ENCODE results near the gene ZNF777.
"Not testable (repeated sequence)": the region's sequence is repeated elsewhere in the genome, so short reads cannot be mapped to it uniquely, and the experiment has no call there.

ZNF777 gene

GRCh38 chr7:149413083-149413482 is 47.8 kb downstream of the ZNF777 start:
- not testable (repeated sequence) for DNase-seq

GRCh38 chr7:149409895-149410294 is 51.0 kb downstream of the ZNF777 start:
- no peak for DNase-seq

- DNase-seq = no peak
These were observed 56.0 kb downstream of the ZNF777 start for GRCh38 chr7:149404825-149405224.

GRCh38 chr7:149404396-149404795 is 56.5 kb downstream of the ZNF777 start:
- no peak for DNase-seq

- no peak for DNase-seq
These were observed 62.6 kb downstream of the ZNF777 start for GRCh38 chr7:149398195-149398820.

DNA sequence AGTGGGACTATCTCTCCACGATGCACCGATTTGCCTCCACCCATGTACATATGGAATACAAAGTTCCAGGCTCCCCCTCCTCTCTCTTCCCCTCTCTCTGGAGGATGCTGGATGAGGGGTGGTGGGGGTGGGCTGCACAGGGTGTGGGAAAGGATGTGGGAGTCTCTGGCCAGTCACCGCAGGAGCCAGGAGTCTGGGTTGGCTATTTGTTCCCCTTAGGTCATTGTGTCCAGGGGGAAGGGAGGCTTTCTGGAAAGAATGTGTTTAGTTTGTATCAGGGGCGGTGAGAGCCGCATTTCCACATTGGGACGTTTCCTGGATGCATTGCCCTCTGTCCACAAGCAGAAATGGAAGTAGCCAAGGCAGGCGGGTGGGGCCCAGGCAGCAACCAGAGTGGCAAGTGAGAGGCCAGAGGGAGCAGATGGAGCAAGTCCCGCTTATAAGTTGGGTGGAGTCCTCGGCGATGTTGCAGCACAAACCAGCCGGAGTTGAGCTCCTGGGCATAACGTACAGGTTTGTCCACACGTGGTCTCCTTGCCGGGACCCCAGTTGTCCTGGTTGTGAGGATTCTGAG is 63.3 kb downstream of the ZNF777 start:
- DNase-seq = no peak

DNA sequence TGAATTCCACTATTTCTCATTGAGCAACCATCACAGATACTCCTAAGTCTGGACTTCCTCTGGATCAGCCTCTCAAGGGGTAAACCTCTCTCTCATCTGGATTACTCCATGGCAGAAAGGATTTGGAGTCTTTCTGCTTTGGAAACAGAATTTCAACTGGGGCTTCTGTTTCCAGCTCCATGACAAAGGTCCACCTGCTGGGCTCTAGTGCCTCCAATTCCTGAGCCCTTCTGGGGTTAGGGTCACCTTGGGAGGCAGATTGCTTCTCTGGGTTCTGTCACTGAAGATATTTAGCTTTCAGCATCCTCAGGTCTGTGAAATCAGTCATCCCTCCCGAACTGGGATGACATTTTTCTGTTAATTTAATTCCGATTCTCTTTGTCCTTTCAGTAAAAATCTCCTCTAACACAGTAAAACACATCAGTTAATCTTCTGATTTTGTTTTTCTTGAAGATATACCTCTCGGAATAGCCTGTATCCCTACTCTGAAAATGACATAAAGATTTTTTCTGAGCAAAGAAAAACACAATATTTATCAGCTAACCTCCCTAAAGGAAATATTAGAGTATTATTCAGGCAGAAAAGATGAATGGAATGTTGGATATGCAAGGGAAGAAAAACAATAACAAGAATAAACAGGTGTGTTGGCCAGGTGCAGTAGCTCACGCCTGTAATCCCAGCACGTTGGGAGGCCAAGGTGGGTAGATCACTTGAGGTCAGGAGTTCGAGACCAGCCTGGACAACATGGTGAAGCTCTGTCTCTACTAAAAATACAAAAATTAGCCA is 72.1 kb downstream of the ZNF777 start:
- DNase-seq = not testable (repeated sequence)

DNA sequence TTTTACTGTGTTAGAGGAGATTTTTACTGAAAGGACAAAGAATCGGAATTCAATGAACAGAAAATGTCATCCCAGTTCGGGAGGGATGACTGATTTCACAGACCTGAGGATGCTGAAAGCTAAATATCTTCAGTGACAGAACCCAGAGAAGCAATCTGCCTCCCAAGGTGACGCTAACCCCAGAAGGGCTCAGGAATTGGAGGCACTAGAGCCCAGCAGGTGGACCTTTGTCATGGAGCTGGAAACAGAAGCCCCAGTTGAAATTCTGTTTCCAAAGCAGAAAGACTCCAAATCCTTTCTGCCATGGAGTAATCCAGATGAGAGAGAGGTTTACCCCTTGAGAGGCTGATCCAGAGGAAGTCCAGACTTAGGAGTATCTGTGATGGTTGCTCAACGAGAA is 74.3 kb downstream of the ZNF777 start:
- not testable (repeated sequence) for DNase-seq

- DNase-seq = no peak
These were observed 75.5 kb downstream of the ZNF777 start for GRCh38 chr7:149385195-149385950.

All from fibroblast of skin of abdomen (primary cell).